ENCODE measurements around the gene FSD1. TPM values are rescaled to one million over a fixed set of nuclear protein-coding genes. Genes with fewer than 3 reads are reported as not detected.
"Not testable (repeated sequence)": the region's sequence is repeated elsewhere in the genome, so short reads cannot be mapped to it uniquely, and the experiment has no call there.

FSD1 gene
- polyA plus RNA-seq, 1 donor from 2014 or later: 114 TPM

- no peaks in the 10 kb centered on the region for H4K20me1 ChIP-seq (ENCODE audit: insufficient read depth)
- H3K27ac ChIP-seq (ENCODE audit: low read length): no peak overlapping the region
- H3K4me2 ChIP-seq (ENCODE audit: low read length): peak overlapping the region; percentile 51
- no peaks in the 10 kb centered on the region for H3K79me2 ChIP-seq (replicated peaks; ENCODE audit: insufficient read depth, low read length)
- TF ChIP-seq EZH2 (IDR thresholded peaks at IDR 0.05; ENCODE audit: borderline replicate concordance, insufficient read depth, low read length, poor library complexity, severe bottlenecking): no peak
- H3K9me3 ChIP-seq (ENCODE audit: low read length): no peaks in the 10 kb centered on the region
- H3K36me3 ChIP-seq (ENCODE audit: insufficient read depth, low read length): no peaks in the 10 kb centered on the region
- peaks cover 9% of the 10 kb centered on the region for H3K27me3 ChIP-seq (ENCODE audit: insufficient read depth, low read depth, low read length)
- no peak overlapping the region for H2AFZ ChIP-seq (ENCODE audit: low read depth, low read length)
- no peaks in the 10 kb centered on the region for H3F3A ChIP-seq (ENCODE audit: insufficient read depth, low read length, poor library complexity, severe bottlenecking)
- H3K9me2 ChIP-seq (ENCODE audit: insufficient read depth, low read length): no peaks in the 10 kb centered on the region
- H3K9ac ChIP-seq (ENCODE audit: low read length): no peak overlapping the region
- peak overlapping the region; percentile 63 for H3K4me3 ChIP-seq (ENCODE audit: low read length)
These were observed 23.0 kb downstream of the FSD1 start for GRCh38 chr19:4327252-4327876.

- peak overlapping the region; percentile 63 for H3K4me3 ChIP-seq (ENCODE audit: low read length)
- no peaks in the 10 kb centered on the region for H4K20me1 ChIP-seq (ENCODE audit: insufficient read depth)
- no peak overlapping the region for H3K27ac ChIP-seq (ENCODE audit: low read length)
- H3K9ac ChIP-seq (ENCODE audit: low read length): no peak overlapping the region
- no peaks in the 10 kb centered on the region for H3K9me3 ChIP-seq (ENCODE audit: low read length)
- no peak for TF ChIP-seq SMC3 (conservative IDR thresholded peaks at IDR 0.05; ENCODE audit: poor library complexity)
- peak; percentile 13 for TF ChIP-seq RAD21 (conservative IDR thresholded peaks at IDR 0.05)
- no peak overlapping the region for H2AFZ ChIP-seq (ENCODE audit: low read depth, low read length)
- peak overlapping the region; percentile 51 for H3K4me2 ChIP-seq (ENCODE audit: low read length)
- H3K27me3 ChIP-seq (ENCODE audit: insufficient read depth, low read depth, low read length): peaks cover 9% of the 10 kb centered on the region
- no peaks in the 10 kb centered on the region for H3K9me2 ChIP-seq (ENCODE audit: insufficient read depth, low read length)
- no peaks in the 10 kb centered on the region for H3K36me3 ChIP-seq (ENCODE audit: insufficient read depth, low read length)
- no peaks in the 10 kb centered on the region for H3K79me2 ChIP-seq (replicated peaks; ENCODE audit: insufficient read depth, low read length)
- no peaks in the 10 kb centered on the region for H3F3A ChIP-seq (ENCODE audit: insufficient read depth, low read length, poor library complexity, severe bottlenecking)
These were observed 23.5 kb downstream of the FSD1 start for GRCh38 chr19:4327877-4328242.

DNA sequence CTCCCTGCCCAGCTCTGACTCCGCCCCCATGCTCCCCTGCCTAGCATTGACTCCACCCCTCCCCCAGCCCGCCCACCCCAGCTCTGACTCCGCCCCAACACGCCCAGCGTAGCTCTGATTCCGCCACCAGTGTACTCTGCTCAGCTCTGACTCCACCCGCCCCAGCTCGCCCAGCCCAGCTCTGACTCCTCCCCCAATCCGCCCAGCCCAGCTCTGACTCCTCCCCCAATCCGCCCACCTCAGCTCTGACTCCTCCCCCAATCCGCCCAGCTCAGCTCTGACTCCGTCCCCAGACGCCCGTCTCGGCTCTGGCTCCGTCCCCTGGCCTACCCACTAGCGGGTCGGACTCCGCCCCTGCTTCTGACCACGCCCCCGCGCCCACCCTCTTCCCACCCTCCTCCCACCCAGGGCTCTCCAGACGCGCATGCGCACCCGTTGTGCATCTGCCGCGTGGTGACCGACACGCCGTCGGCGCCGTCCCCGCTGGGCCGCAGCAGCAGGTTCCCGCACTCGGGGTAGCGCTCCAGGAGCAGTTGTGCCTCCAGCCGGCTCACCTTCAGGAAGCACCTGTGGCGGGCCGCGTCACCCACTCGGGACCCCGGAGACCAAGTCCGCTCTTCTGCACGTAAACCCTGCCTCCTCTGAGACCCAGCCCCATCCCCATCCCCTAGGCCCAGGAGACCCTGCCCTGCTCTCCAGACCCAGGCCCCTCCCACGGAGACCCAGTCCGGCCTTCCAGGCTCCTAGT is 24.0 kb downstream of the FSD1 start:
- peak overlapping the region; percentile 38 for H3K9ac ChIP-seq (ENCODE audit: low read length)

GRCh38 chr19:4328991-4329681 is 24.7 kb downstream of the FSD1 start:
- not testable (repeated sequence) for H3F3A ChIP-seq (ENCODE audit: insufficient read depth, low read length, poor library complexity, severe bottlenecking); H3K36me3 ChIP-seq (ENCODE audit: insufficient read depth, low read length); H4K20me1 ChIP-seq (ENCODE audit: insufficient read depth); H3K27me3 ChIP-seq (ENCODE audit: insufficient read depth, low read depth, low read length); H2AFZ ChIP-seq (ENCODE audit: low read depth, low read length); H3K27ac ChIP-seq (ENCODE audit: low read length); H3K9me2 ChIP-seq (ENCODE audit: insufficient read depth, low read length); H3K79me2 ChIP-seq (replicated peaks; ENCODE audit: insufficient read depth, low read length); H3K9me3 ChIP-seq (ENCODE audit: low read length); H3K4me2 ChIP-seq (ENCODE audit: low read length)
- H3K9ac ChIP-seq (ENCODE audit: low read length): peak overlapping the region; percentile 38
- H3K4me3 ChIP-seq (ENCODE audit: low read length): peak overlapping the region; percentile 63

More for the DNA sequence above, 24.0 kb downstream of the FSD1 start:
- H3K9me3 ChIP-seq (ENCODE audit: low read length): no peaks in the 10 kb centered on the region
- TF ChIP-seq POLR2AphosphoS5 (IDR thresholded peaks at IDR 0.05) (peak; percentile 64), EP300 (conservative IDR thresholded peaks at IDR 0.05; ENCODE audit: poor library complexity, severe bottlenecking) (no peak), MXI1 (conservative IDR thresholded peaks at IDR 0.05; ENCODE audit: poor library complexity, severe bottlenecking) (peak; percentile 83), REST (IDR thresholded peaks at IDR 0.05; ENCODE audit: borderline replicate concordance) (no peak)
- no peak overlapping the region for H2AFZ ChIP-seq (ENCODE audit: low read depth, low read length)
- H3K27ac ChIP-seq (ENCODE audit: low read length): no peak overlapping the region
- no peaks in the 10 kb centered on the region for H3K79me2 ChIP-seq (replicated peaks; ENCODE audit: insufficient read depth, low read length)
- H3K27me3 ChIP-seq (ENCODE audit: insufficient read depth, low read depth, low read length): peaks cover 9% of the 10 kb centered on the region
- H3F3A ChIP-seq (ENCODE audit: insufficient read depth, low read length, poor library complexity, severe bottlenecking): no peaks in the 10 kb centered on the region
- no peaks in the 10 kb centered on the region for H3K9me2 ChIP-seq (ENCODE audit: insufficient read depth, low read length)
- no peaks in the 10 kb centered on the region for H4K20me1 ChIP-seq (ENCODE audit: insufficient read depth)
- H3K4me3 ChIP-seq (ENCODE audit: low read length): peak overlapping the region; percentile 63
- no peaks in the 10 kb centered on the region for H3K36me3 ChIP-seq (ENCODE audit: insufficient read depth, low read length)
- H3K4me2 ChIP-seq (ENCODE audit: low read length): no peak overlapping the region
